ENCODE results near the gene TANC1.

The TANC1 gene

DNA sequence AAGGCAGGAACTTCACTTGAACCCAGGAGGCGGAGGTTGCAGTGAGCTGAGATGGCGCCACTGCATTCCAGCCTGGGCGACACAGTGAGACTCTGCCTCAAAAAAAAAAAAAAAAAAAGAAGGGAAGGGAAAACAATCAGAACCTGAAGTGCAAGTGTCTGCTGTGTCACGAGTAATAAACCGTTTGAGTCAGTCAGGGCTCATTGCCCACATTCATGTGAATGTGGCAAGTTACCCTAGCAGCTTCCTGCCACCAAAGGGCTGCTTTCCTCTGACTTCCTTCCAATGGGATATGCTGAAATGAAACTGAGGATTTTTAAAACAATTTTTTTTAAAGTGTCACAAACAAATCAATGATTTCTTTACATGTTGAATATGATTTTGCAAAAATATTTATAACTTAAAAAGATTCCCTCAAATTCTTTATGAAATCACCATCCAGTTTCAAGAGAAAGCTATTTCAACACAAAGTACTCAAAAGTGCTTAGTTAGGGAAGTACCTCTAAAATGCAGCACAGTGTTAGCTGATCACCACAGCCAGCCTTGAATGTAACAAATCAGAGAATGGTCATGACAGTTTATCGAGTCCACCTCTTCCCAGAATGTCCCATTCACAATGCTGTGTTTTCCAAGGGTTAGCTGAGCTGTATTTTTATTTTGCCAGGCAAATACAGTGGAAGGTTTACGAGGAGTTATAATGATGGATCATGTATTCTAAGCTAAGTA lies 281.7 kb downstream of the TANC1 start:
- no peak for TF ChIP-seq TAF1 (IDR thresholded peaks at IDR 0.05; ENCODE audit: borderline replicate concordance, insufficient read depth, low read length)
- TF ChIP-seq POLR2AphosphoS5 (IDR thresholded peaks at IDR 0.05; ENCODE audit: low read depth, low read length): no peak
- TF ChIP-seq, protein P1, sequence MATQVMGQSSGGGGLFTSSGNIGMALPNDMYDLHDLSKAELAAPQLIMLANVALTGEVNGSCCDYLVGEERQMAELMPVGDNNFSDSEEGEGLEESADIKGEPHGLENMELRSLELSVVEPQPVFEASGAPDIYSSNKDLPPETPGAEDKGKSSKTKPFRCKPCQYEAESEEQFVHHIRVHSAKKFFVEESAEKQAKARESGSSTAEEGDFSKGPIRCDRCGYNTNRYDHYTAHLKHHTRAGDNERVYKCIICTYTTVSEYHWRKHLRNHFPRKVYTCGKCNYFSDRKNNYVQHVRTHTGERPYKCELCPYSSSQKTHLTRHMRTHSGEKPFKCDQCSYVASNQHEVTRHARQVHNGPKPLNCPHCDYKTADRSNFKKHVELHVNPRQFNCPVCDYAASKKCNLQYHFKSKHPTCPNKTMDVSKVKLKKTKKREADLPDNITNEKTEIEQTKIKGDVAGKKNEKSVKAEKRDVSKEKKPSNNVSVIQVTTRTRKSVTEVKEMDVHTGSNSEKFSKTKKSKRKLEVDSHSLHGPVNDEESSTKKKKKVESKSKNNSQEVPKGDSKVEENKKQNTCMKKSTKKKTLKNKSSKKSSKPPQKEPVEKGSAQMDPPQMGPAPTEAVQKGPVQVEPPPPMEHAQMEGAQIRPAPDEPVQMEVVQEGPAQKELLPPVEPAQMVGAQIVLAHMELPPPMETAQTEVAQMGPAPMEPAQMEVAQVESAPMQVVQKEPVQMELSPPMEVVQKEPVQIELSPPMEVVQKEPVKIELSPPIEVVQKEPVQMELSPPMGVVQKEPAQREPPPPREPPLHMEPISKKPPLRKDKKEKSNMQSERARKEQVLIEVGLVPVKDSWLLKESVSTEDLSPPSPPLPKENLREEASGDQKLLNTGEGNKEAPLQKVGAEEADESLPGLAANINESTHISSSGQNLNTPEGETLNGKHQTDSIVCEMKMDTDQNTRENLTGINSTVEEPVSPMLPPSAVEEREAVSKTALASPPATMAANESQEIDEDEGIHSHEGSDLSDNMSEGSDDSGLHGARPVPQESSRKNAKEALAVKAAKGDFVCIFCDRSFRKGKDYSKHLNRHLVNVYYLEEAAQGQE (IDR thresholded peaks at IDR 0.05; ENCODE audit: insufficient read depth in 1 of 2, low read depth in 2 of 2, low read length in 2 of 2): no peak
- TF ChIP-seq SIN3A (IDR thresholded peaks at IDR 0.05; ENCODE audit: borderline replicate concordance, insufficient read depth, low read length): no peak
- TF ChIP-seq FOXP2 (optimal IDR thresholded peaks at IDR 0.05; ENCODE audit: borderline replicate concordance, extremely low read depth, extremely low read length, insufficient read depth): no peak

DNA sequence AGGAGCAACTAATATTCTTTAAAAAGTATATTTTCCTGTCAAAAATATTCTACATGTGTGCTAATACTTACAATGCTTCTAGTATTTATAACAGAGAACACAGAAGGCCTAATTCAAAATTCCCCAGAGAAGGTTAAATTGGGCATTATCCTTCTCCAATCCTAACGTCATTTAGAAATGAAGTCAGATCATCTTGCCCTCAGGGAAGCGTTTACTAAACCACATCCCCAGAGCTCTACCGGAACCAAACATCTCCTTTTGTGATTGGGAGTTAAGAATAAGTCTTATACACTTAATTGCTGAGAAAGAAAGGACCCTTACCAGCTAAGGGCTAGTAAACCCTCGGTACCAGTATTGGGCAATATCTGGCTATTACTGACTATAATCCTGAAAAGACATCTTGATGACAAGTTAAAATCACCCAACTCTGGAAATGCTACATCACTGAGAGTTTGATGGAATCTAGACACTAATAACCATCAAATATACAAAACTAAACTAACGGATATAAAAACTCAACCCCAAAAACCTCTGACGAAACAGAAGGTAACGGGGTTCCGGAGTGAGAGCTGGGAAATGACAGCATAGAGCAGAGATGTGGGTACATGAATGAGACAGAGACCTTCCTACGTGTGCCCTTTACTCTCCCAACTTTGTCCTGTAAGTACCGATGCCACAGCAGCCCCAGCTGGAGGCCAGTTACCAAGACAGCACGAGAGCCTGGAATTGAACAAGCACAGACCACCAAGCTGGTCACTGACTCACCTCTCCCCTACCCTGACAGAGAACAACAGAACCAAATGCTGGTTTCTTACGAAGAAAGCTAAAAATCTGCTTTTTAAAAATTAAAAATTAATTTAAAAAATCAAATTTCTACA lies 283.1 kb downstream of the TANC1 start:
- TF ChIP-seq, protein P1 (IDR thresholded peaks at IDR 0.05; ENCODE audit: insufficient read depth in 1 of 2, low read depth in 2 of 2, low read length in 2 of 2): no peak
- no peak for TF ChIP-seq TAF1 (IDR thresholded peaks at IDR 0.05; ENCODE audit: borderline replicate concordance, insufficient read depth, low read length)

DNA sequence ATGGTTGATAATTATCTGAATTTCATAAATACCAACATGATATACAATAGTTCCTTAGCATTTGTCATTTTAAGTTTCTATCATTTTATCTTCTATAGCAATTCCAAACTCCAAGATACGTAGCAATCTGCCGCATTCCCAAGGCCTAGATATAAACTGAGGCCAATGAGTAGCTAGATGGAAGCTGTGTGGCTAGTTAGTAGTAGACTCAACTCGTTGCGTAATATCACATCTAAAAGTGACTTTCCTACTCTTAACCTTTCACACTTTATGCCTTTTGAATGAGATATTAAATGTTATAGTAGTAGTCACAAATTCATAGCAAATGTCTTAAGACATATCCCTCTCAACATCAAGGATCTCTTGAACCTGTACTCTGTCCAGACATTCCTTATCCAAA lies 284.5 kb downstream of the TANC1 start:
- TF ChIP-seq SIN3A (IDR thresholded peaks at IDR 0.05; ENCODE audit: borderline replicate concordance, insufficient read depth, low read length) (no peak), FOXP2 (optimal IDR thresholded peaks at IDR 0.05; ENCODE audit: borderline replicate concordance, extremely low read depth, extremely low read length, insufficient read depth) (no peak), TAF1 (IDR thresholded peaks at IDR 0.05; ENCODE audit: borderline replicate concordance, insufficient read depth, low read length) (no peak), POLR2AphosphoS5 (IDR thresholded peaks at IDR 0.05; ENCODE audit: low read depth, low read length) (no peak)
- TF ChIP-seq, protein P1 (IDR thresholded peaks at IDR 0.05; ENCODE audit: insufficient read depth in 1 of 2, low read depth in 2 of 2, low read length in 2 of 2): no peak

DNA sequence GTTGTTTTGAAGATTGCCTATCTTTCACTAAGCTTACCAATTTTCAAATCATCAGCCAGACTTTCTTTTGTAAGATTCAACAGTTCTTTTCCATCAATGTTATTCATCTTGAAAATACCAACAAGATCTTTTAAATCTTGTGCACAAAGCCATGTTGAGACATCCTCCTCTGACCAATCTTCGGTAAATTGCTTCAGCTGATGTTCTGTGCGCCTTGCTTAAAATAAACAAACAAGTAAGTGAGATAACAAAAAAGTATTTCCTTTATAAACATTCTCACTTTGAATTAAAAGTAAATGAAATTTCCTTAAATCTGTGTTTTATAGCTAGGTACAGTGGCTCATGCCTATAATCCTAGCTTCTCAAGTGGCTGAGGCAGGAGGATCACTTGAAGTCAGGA lies 287.7 kb downstream of the TANC1 start:
- TF ChIP-seq POLR2AphosphoS5 (IDR thresholded peaks at IDR 0.05; ENCODE audit: low read depth, low read length) (no peak), FOXP2 (optimal IDR thresholded peaks at IDR 0.05; ENCODE audit: borderline replicate concordance, extremely low read depth, extremely low read length, insufficient read depth) (no peak), SIN3A (IDR thresholded peaks at IDR 0.05; ENCODE audit: borderline replicate concordance, insufficient read depth, low read length) (no peak), TAF1 (IDR thresholded peaks at IDR 0.05; ENCODE audit: borderline replicate concordance, insufficient read depth, low read length) (no peak)
- TF ChIP-seq, protein P1 (IDR thresholded peaks at IDR 0.05; ENCODE audit: insufficient read depth in 1 of 2, low read depth in 2 of 2, low read length in 2 of 2): no peak

Data from PFSK-1 (cell line).